ENCODE data around the gene KANK4. TPM values are rescaled to one million over a fixed set of nuclear protein-coding genes. Genes with fewer than 3 reads are reported as not detected.

The KANK4 gene
- total and polyA plus RNA-seq, 2 of the 8 experiments (the other 6 are each of a cell fraction or from before 2014, with no cell fraction given) = 0.22 to 0.26 TPM

DNA sequence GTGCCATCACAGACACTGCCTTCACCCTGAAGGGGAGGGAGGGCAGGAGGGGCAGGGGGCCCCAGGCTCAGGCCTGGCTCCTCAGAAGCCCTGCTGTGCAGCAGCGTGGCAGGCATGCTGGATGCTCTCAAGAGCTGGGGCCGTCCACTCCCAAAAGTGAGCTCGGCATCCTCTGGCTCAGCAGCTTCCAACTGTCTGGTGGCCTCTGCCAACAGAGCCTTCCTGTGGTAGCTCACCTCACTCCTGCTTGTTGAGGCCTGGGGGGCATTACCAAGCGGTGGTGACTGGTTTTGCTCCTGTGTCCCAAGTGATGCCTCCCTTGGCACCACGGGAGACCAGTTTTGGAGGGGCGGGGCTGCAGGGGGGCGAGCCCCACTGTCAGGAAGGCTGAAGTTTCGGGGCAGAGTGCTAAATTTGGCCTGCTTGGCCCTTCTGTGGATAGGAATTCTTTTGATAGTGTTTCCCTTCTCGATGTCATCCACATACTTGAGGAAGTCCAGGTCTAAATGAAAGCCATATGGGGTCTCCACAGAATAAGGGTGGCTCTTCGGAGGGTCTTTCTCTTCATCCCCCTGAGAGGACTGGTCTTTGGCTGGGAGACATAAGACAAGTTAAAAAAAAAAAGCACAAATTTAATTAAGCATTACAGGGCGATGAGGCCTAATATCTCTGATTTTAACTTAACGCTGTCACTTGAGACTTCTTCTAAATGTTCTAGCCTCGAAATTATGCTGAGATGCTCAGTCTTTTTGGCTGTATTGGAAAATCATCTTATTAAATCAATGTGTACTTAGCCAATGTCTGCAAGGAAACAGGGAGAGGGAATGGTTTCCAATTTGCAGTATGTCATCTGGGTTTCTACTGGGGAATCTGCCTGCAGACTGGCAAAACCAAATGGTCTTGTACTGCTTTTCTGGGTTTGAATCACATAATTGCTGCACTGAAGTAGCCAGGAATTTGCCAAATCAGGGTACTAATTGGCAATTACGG, 44.4 kb downstream of the KANK4 start (continued):
- TF ChIP-seq CREB1 (IDR thresholded peaks at IDR 0.05) = no peak

All from H1 (cell line).